Right ventricle myocardium superior (tissue), 1 donor: ENCODE results near the gene F8A1. TPM values are rescaled to one million over a fixed set of nuclear protein-coding genes. Genes with fewer than 3 reads are reported as not detected.
"Not testable (repeated sequence)": the region's sequence is repeated elsewhere in the genome, so short reads cannot be mapped to it uniquely, and the experiment has no call there.

Source experiments
- ATAC-seq: fragments of 200-7000 bp; cut with Tn5 transposase; one replicate; pipeline ENCODE4 v1.9.1; 2020; ENCODE audit warnings: mild to moderate bottlenecking; ENCODE audit not compliant: poor library complexity
- DNase-seq: peaks from one replicate; pipeline ENCODE4 v3.0.0-alpha.2; 2020
- intact Hi-C: fragments of 100-400 bp; cut with DNase I; formaldehyde crosslinking; loops from one replicate; pipeline ENCODE4 v1.11.2; 2022
- long read RNA-seq: library from polyadenylated mRNA; unstranded; transcript quantifications from one replicate; pipeline ENCODE4 v2.0.0, GENCODE V29; 2021
- total RNA-seq: library from RNA; stranded (reverse); fragmentation: NEBNext Ultra II Directional; extraction: Animal tissue kit (Norgen Biotek cat#: 25700); gene quantifications from one replicate; pipeline ENCODE4 v1.2.1, GENCODE V29; 2021
- donor health status: DM: no; HTN: yes; CAD: no; lungs with severe emphysema.

F8A1 gene
- total RNA-seq: 29.6 TPM
- long read RNA-seq, transcript F8A1-201 (1 exons, 1,713 nt): major isoform, 312 of 314 reads
- long read RNA-seq, partial matches to known transcripts: 0 of 314 reads
- long read RNA-seq, other reads (novel, unspliced or antisense): 2 of 314 reads

DNA sequence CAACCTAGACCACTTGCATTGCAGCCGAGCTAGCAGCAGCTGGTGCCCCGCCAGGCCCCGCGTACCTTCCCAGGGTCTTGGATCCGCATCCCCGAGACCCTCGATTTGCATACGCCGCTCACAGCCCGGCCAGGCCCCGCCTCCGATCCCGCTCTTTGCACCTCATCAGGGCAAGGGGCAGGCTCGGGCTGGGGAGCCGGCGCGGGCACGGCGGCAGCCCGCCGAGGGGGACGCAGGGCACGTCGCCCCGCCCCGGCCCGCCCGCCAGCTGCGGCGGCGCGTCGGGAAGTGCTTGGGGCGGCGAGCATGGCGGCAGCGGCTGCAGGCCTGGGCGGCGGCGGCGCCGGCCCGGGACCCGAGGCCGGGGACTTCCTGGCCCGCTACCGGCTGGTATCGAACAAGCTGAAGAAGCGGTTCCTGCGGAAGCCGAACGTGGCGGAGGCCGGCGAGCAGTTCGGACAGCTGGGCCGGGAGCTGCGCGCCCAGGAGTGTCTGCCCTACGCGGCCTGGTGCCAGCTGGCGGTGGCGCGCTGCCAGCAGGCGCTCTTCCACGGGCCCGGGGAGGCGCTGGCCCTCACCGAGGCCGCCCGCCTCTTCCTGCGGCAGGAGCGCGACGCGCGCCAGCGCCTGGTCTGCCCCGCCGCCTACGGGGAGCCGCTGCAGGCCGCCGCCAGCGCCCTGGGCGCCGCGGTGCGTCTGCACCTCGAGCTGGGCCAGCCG, at the start of gene F8A1:
Gene F8A1, plus strand, starts transcription at position 287 of the 720 bp plus-strand sequence. Its CDS starts 20 bp downstream, at position 307.
- intact Hi-C loops: not testable (repeated sequence)
- DNase-seq: peak; percentile 79
- ATAC-seq: peak; percentile 92

DNA sequence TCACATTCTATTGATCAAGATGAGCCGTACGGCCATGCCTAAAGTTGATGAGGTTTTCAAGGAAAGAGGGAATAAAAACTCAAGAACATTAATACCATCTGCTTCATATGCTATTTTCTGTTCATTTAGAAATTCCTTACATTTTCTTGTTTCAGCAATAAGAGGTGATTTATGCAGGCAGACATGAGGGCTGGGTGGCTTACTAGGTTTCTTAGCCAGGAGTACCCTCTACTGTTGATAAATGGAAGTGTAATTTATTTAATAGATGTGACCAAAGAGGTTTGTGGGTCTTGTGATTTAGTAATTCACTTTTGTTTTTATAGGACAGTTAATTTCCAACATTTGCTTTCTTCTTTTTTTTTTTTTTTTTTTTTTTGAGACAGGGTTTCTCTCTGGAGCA, 45.3 kb upstream of the F8A1 start:
- intact Hi-C loops: no loop called here
- no peak for ATAC-seq

GRCh38 chrX:154850957-154851611, 35.1 kb upstream of the F8A1 start:
- ATAC-seq (no peak), DNase-seq (no peak)
- intact Hi-C loops: no loop called here

More for the DNA sequence above, 45.3 kb upstream of the F8A1 start:
- no peak for DNase-seq

- ATAC-seq (no peak), DNase-seq (no peak)
- intact Hi-C loops: no loop called here
Observed at GRCh38 chrX:154855256-154855655, 30.9 kb upstream of the F8A1 start.

- DNase-seq, intact Hi-C loops, ATAC-seq: not testable (repeated sequence)
Observed at GRCh38 chrX:154868522-154868921, 17.6 kb upstream of the F8A1 start.

GRCh38 chrX:154873329-154873728, 12.8 kb upstream of the F8A1 start:
- DNase-seq (no peak), ATAC-seq (no peak)
- intact Hi-C loops: no loop called here

GRCh38 chrX:154884069-154884468, 2.1 kb upstream of the F8A1 start:
- DNase-seq, intact Hi-C loops, ATAC-seq: not testable (repeated sequence)

DNA sequence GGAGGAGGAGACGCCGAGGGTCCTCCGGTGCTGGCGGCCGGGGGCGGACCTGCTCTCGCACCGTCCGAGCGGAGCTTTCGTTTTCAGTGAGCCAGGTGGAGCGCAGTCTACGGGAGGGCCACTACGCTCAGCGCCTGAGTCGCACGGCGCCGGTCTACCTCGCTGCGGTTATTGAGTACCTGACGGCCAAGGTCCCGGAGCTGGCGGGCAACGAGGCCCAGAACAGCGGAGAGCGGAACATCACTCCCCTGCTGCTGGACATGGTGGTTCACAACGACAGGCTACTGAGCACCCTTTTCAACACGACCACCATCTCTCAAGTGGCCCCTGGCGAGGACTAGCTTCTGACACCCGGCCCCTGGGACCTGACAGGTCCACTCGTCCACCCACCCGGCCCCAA, 1.1 kb upstream of the F8A1 start:
- intact Hi-C loops, DNase-seq, ATAC-seq: not testable (repeated sequence)

DNA sequence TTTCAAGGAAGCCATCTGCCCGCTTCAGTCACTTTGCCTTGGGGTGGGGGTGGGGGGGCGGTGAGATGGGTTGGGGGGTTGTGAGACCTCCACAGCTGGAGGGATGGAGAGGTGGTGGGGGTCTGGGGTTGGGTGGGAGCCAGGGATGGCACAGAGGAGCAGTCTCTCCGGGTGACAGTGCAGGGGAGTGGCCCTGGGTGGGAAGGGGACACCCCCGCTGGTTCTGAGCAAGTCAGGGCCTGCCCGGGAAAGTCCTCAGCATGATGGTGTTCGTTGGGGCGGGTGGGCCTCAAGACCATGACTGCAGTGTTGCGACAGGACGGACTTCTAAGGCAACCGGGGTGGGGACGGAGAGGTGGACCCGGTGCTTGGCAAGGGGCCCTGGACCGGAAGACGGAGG, 606 bp upstream of the F8A1 start:
- DNase-seq, intact Hi-C loops: not testable (repeated sequence)
- peak; percentile 26 for ATAC-seq

DNA sequence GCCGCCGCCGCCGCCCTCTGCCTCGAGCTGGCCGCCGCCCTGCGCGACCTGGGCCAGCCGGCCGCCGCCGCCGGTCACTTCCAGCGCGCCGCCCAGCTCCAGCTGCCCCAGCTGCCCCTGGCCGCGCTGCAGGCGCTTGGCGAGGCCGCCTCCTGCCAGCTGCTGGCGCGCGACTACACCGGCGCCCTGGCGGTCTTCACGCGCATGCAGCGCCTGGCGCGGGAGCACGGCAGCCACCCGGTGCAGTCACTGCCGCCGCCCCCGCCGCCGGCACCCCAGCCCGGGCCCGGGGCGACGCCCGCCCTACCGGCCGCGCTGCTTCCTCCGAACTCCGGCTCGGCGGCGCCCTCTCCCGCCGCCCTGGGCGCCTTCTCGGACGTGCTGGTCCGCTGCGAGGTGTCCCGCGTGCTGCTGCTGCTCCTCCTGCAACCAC, 650 bp downstream of the F8A1 start:
- intact Hi-C loops, DNase-seq: not testable (repeated sequence)
- peak; percentile 71 for ATAC-seq

DNA sequence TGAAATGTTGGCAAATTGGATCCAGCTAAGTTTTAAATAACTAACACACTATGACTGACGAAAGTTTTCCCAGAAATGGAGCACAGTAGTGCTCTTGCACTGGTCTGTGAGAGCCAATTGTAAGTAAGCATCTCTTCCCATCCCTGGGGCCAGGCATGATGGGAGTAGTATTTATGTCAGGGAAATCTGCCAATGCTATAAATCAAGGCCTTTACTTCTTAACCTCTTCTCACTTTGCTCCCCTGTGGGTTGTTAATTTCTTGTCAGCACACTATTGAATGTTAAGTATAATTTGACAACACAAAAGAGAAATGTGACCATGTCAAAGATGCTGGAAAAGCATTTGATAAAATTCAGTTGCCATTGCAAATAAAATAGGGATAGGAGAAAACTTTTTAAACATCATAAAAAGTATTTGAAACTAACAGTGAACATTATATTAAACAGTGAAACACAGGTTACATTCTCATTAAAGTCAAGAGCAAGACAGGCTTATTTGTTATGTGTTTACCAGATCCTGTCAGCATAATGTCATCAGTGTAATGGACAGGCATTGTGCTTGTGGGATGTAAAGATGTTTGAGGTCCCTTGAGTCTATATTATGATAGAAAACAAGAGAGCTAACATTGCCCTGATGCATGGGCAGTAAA, 5.0 kb downstream of the F8A1 start:
- intact Hi-C loops: no loop called here
- DNase-seq (no peak), ATAC-seq (no peak)

- no peak for ATAC-seq
- intact Hi-C loops: no loop called here
- no peak for DNase-seq
Observed at GRCh38 chrX:154892296-154892695, 6.1 kb downstream of the F8A1 start.

DNA sequence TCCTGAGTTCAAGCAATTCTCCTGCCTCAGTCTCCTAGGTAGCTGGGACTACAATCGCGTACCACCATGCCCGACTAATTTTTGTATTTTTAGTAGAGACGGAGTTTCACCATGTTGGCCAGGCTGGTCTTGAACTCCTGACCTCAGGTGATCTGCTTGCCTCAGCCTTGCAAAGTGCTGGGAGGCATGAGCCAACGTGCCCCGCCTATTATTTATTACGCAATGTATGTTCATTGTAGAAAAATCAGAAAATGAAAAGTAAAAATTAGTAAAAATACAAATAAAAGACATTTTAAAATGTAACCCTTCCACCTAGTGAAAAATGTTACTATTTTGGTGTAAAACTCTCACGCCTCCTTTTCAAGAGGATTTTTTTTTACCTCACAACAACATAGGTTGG, 14.2 kb downstream of the F8A1 start:
- DNase-seq (no peak), ATAC-seq (no peak)
- intact Hi-C loops: no loop called here

DNA sequence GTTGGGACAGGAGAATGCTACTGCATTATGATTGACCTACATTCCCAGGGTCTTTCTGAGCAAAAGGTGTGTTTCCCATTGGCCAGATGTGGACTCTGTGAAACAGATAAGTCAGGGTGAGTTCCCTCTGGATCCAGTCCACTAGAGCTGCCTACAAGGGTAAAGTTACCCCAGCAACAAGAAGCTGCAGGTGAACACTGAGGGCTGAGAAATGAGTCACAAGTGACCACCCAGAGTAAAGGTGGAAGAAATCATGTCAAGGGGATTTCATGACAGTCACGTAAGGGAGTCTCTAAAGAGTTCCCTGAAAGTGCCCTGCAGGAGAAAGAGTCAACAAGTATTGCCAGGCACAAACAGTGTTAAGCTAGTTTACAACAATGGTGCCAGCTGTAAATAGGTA, 16.3 kb downstream of the F8A1 start:
- intact Hi-C loops: no loop called here
- DNase-seq (no peak), ATAC-seq (no peak)

- DNase-seq (no peak), ATAC-seq (no peak)
- intact Hi-C loops: no loop called here
Observed at GRCh38 chrX:154908821-154909220, 22.7 kb downstream of the F8A1 start.

DNA sequence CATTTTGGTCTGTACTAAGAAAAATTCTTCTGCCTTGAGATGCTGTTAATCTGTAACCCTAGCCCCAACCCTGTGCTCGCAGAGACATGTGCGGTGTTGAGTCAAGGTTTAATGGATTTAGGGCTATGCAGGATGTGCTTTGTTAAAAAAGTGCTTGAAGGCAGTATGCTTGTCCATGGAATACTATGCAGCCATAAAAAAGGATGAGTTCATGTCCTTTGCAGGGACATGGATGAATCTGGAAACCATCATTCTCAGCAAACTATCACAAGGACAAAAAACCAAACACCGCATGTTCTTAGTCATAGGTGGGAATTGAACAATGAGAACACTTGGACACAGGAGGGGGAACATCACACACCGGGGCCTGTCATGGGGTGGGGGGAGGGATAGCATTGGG, 23.9 kb downstream of the F8A1 start:
- intact Hi-C loops, ATAC-seq, DNase-seq: not testable (repeated sequence)

- intact Hi-C loops, DNase-seq, ATAC-seq: not testable (repeated sequence)
Observed at GRCh38 chrX:154910528-154910927, 24.4 kb downstream of the F8A1 start.

- intact Hi-C loops: no loop called here
Observed at GRCh38 chrX:154914052-154914451, 27.9 kb downstream of the F8A1 start.

DNA sequence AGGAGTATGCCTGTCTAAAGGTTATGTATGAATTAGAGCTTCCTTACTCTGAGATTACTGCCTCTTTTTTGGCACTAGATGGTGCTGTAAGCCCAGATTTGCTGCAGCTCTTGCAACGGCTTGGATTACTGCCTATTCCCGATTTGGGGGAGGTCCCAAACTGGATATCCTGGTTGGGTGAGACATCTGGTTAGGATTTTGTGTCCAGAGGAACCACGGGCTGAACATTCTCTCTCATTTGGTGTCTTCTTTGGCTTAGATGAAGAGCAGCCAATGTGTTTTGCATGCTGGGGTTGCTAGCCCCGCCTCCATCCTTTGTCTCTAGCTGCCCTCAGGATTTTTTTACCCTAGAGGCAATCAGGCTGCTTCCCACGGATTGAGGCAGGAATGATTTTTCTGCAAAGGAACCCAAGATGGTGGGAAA, 31.9 kb downstream of the F8A1 start:
- intact Hi-C loops: no loop called here
- peak; percentile 40 for DNase-seq
- ATAC-seq: peak; percentile 77

More at GRCh38 chrX:154914052-154914451, 27.9 kb downstream of the F8A1 start:
- no peak for ATAC-seq
- DNase-seq: no peak
